Retinal pigment epithelial cell (primary cell): ENCODE data around the gene SDHB.

Experiments used
- DNase-seq: peaks from one replicate; pipeline ENCODE4 v3.0.0-alpha.2; 2010; ENCODE audit warnings: low read depth
- H3K4me3 ChIP-seq: 2 replicates; pipeline ENCODE4 v1.5.1; 2011; ENCODE audit warnings: mild to moderate bottlenecking, low read length, control low read depth, moderate library complexity
- TF ChIP-seq, protein P1 (sequence below): conservative IDR thresholded peaks from 2 replicates; pipeline ENCODE4 v1.5.1; 2011; ENCODE audit warnings: low read depth, low read length, control low read depth, inconsistent platforms

SDHB gene

GRCh38 chr1:17046334-17046657, 7.5 kb downstream of the SDHB start:
- DNase-seq = no peak
- TF ChIP-seq, protein P1, sequence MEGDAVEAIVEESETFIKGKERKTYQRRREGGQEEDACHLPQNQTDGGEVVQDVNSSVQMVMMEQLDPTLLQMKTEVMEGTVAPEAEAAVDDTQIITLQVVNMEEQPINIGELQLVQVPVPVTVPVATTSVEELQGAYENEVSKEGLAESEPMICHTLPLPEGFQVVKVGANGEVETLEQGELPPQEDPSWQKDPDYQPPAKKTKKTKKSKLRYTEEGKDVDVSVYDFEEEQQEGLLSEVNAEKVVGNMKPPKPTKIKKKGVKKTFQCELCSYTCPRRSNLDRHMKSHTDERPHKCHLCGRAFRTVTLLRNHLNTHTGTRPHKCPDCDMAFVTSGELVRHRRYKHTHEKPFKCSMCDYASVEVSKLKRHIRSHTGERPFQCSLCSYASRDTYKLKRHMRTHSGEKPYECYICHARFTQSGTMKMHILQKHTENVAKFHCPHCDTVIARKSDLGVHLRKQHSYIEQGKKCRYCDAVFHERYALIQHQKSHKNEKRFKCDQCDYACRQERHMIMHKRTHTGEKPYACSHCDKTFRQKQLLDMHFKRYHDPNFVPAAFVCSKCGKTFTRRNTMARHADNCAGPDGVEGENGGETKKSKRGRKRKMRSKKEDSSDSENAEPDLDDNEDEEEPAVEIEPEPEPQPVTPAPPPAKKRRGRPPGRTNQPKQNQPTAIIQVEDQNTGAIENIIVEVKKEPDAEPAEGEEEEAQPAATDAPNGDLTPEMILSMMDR = no peak
- H3K4me3 ChIP-seq = no peak overlapping the region

- DNase-seq = peak; percentile 36
- TF ChIP-seq, protein P1 = peak; percentile 79
Observed at GRCh38 chr1:17045634-17046333, 8.0 kb downstream of the SDHB start.

DNA sequence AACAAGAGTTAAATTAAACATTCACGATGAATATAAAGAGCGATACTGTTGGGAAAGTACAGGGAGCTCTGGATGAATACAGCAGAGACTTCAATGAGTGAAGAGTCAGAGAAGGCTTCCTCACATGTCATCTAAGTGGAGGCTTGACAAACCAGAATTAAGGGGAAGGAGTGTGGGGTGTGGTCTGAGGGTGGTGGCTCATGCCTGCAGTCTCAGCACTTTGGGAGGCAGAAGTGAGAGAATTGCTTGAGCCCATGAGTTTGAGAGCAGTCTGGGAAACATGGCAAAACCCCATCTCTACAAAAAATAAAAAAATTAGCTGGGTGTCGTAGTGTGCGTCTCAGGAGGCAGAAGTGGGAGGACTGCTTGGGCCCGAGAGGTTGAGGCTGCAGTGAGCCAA, 8.7 kb downstream of the SDHB start:
- DNase-seq = no peak
- TF ChIP-seq, protein P1 = no peak
- H3K4me3 ChIP-seq = no peak overlapping the region

More at GRCh38 chr1:17045634-17046333, 8.0 kb downstream of the SDHB start:
- H3K4me3 ChIP-seq = peak overlapping the region; percentile 16

DNA sequence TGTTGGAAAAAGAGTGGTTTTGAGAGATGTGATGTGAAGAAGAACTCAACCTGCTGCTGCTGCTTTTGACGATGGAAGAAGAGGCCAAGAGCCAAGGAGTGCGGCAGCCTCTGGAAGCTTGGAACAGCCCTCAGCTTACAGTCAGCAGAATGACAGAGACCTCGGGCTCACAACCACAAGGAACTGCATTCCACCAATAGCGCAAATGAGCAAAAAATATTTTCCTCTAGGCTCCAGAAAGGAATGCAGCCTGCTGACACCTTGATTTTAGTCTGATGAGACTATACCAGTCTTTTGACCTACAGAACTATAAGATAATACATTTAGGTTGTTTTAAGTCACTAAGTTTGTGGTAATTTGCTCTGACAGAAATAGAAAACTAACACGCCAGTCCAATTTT, 10.2 kb downstream of the SDHB start:
- TF ChIP-seq, protein P1 = no peak
- H3K4me3 ChIP-seq = no peak overlapping the region
- DNase-seq = no peak

DNA sequence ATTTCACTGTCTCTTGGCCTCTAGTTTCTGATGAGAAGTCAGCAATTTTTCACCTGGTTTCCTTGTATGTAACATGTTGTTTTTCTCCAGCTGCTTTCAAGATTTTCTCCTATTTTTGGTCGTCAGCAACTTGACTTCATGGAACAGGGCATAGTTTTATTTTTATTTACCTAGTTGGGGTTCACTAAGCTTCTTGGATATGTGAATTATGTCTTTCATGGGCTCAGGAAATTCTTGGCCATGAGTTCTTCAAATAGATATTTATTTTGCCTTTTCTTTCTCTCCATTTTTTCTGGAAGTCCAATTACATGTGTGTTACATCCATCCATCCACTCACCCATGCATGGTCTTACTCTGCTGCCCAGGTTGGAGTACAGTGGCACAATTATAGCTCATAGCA, 13.7 kb downstream of the SDHB start:
- DNase-seq = no peak
- TF ChIP-seq, protein P1 = no peak

GRCh38 chr1:17039522-17039921, 14.3 kb downstream of the SDHB start:
- TF ChIP-seq, protein P1 = no peak
- H3K4me3 ChIP-seq = no peak overlapping the region
- DNase-seq = no peak

More for the DNA sequence above, 13.7 kb downstream of the SDHB start:
- H3K4me3 ChIP-seq = no peak overlapping the region

DNA sequence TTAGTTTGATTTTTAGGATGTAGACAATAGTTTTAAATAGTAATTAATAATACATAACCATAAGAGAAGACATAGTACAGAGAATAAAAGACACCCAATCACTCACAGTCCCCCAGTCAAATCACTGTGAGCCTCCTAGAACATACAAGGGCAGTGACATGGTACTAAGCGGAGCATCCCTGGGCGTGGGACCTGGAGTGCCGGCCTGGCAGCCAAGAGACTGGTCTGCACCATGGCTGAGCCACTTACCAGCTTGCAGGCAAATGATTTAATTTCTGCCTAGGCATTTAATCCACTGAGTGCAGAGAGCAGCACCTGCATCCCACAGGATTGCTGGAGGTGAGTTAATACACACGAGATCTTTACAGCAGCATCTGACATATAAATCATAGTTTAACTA, 20.4 kb downstream of the SDHB start:
- TF ChIP-seq, protein P1 = no peak
- DNase-seq = no peak
- H3K4me3 ChIP-seq = no peak overlapping the region
